ENCODE data around the gene KLHDC1.
A peak's percentile ranks its signal among the peaks of the same experiment; 100 is the strongest.
"Not testable (repeated sequence)": the region's sequence is repeated elsewhere in the genome, so short reads cannot be mapped to it uniquely, and the experiment has no call there.

The KLHDC1 gene

DNA sequence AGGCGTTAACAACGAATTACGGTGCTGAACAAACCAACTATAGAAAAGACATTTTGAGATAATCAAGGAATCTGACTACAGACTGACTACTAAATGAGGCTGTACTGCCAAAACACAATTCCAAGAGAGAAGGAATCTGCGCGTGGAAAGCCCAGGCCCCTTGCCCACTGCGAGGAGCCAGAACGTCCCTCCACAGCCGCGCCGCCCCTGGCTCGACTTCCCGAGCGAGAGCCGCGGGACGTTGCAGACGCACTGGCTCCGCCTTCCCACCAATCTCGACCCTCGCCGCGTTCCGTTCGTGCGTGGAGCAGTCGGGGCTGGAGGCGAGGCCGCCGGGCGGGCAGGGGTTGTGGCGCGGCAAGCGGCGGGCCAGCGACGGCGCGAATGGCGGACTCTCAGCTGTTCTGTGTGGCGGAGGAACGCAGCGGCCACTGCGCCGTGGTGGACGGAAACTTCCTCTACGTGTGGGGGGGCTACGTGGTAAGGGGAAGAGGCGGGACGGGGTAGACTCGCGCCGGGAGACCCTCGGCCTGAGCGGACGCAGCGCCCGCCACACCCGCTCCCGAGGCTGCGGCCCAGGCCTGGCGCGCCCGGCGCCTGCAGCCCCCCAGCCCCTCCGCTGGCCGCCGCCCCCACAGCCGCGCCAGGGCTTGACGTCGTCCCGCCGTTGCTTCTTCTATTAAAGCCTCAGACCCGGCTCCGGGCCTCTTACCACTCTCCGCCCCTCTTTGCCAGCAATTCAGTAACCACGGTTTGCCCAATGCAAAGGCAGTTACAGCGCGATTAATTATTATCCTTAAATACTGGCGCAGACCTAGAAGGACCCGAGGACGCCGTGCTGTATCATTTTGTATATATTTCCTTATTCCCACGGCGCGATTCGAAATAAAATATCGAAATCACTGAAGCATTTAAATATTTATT lies at the start of gene KLHDC1:
KLHDC1 (plus strand) TSS at position 310 of the 924 bp plus-strand sequence; CDS start at position 385, 75 bp downstream.
- peak; percentile 74 for DNase-seq

- DNase-seq: no peak
These were observed 39.4 kb upstream of the KLHDC1 start for GRCh38 chr14:49653508-49653907.

- no peak for DNase-seq
These were observed 38.4 kb upstream of the KLHDC1 start for GRCh38 chr14:49654511-49654910.

DNA sequence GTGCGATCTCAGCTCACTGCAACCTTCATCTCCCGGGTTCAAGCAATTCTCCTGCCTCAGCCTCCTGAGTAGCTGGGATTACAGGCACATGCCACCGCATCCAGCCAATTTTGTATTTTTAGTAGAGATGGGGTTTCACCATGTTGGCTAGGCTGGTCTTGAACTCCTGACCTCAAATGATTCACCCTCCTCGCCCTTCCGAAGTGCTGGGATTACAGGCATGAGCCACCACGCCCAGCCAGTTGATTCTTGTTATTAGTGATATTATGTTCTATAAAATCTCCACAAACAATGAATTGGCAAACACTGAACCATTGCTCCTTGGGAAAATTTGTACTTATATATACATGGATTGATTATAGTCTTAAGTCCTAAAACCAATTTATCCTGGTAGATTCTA lies 35.4 kb upstream of the KLHDC1 start:
- not testable (repeated sequence) for DNase-seq

- no peak for DNase-seq
These were observed 33.1 kb upstream of the KLHDC1 start for GRCh38 chr14:49659526-49660455.

DNA sequence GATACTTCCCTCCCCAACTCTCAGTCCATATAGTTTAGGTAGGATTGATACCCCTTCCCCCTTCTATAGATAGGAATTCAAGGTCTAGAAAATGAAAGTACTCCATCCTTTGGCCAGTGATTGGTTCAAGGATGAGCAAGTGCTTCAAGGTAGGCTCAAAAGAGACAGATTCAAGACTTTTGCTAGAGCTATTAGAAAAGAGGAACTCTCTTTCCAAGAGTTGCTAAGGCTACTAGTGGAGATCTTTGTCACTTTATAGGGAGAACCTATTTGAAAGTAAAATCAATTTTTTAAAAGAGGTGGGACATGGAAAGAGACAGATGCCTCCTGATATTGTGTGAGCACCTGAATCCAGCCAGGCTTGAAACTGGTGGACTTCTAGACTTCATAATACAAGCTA lies 22.4 kb upstream of the KLHDC1 start:
- no peak for DNase-seq

DNA sequence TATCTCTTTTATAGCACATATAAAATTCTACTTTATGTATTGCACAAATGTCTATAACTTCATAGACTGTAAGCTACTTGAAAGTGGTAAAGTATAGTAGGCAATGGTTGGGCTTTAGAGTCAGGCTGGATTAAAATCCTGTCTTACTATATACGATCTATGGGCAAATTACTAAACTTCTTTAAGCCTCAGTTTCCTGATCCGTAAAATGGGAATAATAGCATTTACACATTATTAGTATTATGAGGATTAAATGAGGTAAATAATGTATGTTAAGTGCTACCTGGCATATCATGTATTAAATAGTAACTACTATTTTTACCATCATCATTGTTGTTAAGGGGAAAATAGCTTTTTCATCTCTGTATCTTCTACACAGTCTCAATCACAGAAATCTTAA lies 19.3 kb upstream of the KLHDC1 start:
- DNase-seq: no peak

- no peak for DNase-seq
These were observed 15.3 kb upstream of the KLHDC1 start for GRCh38 chr14:49677643-49678042.

DNA sequence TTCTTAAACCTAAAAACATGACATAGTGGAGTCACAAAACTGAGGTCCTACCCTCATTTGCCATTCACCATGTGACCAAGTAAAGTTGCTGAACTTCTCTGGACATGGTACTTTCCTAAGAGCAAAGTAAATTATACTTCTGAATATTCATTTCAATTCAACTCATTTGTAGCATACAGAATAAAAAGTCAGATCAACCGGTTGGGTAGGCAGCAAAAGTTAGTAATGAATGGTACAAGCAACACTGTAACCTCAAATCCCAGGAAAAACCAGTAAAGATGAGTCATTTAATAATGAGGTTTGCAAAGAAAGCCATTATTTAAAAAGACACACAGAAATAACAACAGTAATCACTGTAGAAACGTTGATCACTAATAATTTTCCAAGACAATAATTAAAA lies 13.6 kb upstream of the KLHDC1 start:
- DNase-seq: peak; percentile 14

DNA sequence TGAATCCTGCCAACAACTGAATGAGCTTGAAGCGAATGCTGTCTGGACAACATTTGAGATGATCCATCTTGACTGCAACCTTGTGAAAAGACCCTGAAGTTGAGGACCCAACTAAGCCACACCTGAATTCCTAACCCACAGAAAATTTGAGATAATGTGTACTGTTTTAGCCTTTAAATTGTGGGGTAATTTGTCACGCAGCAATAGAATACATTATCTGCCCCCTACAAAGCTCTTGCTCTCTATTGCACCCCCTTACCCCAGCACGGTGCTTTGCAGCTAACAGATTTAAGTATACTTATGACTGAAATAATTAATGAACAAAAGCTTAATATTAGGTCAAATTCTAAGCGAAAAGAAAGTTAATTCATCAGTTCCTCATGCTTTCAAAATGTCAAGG lies 6.5 kb upstream of the KLHDC1 start:
- no peak for DNase-seq

DNA sequence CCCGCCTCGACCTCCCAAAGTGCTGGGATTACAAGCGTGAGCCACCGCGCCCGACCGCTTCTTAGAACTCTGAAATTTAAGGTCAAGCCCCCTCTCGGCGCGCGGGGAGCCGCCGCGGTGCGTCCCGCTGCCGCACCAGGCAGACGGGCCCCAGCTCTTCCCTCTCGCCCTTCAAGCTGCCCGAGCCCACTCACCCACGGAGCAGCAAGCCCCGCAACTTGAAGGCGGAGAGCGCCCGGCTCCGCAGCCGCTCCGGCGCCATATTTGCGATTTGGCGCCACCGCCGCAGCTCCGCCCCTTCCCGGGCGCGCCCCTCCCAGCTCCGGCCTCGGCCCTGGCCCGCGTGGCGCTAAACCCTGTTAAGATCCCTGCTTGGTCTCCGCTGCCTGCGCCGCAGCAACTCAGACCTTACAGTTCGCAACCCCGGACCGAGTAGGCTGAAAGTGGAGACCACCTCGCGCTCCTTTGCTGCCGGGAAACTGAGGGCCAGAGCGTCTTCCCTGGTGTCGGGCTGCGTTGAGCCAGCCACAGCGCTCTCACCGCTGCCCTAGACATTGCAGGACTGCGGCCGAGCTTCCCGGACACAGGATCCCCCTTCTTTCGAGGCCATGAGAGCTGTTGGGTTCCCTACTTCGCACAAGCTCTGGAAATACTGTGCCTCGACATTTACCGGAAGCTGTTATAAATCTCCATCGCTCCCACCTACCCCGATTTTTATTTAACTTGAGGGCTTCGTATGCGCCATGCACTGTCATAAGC lies 4.8 kb upstream of the KLHDC1 start, which contains the start of gene POLE2:
POLE2 (minus strand) TSS at position 273 of the 759 bp plus-strand sequence; CDS start at position 262, 11 bp downstream.
- peak; percentile 68 for DNase-seq

- no peak for DNase-seq
These were observed 4.3 kb upstream of the KLHDC1 start for GRCh38 chr14:49688701-49689030.

GRCh38 chr14:49691031-49691430 lies 1.9 kb upstream of the KLHDC1 start:
- no peak for DNase-seq

- DNase-seq: no peak
These were observed 645 bp upstream of the KLHDC1 start for GRCh38 chr14:49692193-49692757.

GRCh38 chr14:49693735-49694124 lies 810 bp downstream of the KLHDC1 start:
- DNase-seq: not testable (repeated sequence)

DNA sequence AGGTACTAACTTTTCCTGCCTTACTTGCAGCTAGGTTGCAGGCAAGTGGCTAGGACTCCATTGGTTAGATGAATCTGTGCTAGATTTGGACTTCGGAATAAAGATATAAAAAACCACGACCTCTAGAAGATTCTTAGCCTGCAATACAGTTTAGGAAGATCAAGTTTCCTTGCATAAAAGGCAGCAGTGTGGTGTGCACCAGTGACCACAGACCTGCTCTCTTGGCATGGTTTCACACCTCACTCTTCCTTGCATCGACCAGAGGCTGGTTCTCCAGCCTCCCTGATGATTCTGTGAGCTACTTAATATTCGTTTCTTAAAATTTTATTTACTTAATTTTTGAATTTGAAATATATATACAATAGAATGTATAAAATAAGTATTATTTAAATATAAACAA lies 9.8 kb downstream of the KLHDC1 start:
- no peak for DNase-seq

DNA sequence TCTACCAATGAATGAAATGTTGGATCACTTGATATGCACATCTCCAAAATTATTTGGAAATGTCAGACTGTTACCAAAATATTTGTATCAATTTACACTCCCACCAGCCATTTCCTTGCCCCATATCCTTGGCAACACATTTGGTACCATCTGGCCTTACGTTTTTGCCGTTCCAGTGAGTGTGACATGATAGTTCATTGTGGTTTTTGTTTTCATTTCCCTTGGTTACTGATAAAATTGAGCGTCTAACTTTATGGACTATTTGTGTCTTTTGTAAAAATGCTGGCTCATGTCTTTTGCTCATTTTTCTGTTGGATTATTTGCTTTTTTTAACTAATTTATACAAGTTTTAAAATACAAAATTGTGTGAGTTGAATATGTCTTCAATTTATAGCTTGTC lies 11.0 kb downstream of the KLHDC1 start:
- no peak for DNase-seq

GRCh38 chr14:49704471-49704870 lies 11.6 kb downstream of the KLHDC1 start:
- not testable (repeated sequence) for DNase-seq

DNA sequence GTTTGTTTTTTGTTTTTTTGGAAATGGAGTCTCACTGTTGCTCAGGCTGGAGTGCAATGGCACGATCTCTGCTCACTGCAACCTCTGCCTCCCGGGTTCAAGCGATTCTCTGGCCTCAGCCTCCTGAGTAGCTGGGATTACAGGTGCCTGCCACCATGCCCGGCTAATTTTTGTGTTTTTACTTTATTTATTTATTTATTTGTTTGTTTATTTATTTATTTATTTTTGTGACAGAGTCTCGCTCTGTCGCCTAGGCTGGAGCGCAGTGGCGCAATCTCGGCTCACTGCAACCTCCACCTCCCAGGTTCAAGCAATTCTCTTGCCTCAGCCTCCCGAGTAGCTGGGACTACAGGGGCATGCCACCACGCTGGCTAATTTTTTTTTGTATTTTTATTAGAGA lies 18.1 kb downstream of the KLHDC1 start:
- DNase-seq: not testable (repeated sequence)

DNA sequence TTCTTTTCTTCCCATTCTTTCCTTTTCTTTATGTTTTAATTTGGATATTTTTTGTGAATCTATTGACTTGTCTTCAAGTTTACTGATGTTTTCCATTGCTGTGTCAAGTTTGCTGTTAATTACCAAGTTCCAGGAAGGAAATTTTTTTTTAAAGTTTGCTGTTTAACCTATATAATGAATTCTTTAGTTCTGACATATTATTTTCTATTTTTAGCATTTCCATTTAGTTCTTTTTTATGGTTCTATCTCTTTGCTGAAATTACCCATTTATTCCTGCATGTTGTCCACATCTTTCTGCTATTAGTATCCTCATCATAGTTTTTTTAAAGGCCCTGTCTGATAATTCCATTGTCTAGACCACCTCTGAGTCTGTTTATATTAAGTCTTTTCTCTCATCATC lies 27.8 kb downstream of the KLHDC1 start:
- DNase-seq: no peak

DNA sequence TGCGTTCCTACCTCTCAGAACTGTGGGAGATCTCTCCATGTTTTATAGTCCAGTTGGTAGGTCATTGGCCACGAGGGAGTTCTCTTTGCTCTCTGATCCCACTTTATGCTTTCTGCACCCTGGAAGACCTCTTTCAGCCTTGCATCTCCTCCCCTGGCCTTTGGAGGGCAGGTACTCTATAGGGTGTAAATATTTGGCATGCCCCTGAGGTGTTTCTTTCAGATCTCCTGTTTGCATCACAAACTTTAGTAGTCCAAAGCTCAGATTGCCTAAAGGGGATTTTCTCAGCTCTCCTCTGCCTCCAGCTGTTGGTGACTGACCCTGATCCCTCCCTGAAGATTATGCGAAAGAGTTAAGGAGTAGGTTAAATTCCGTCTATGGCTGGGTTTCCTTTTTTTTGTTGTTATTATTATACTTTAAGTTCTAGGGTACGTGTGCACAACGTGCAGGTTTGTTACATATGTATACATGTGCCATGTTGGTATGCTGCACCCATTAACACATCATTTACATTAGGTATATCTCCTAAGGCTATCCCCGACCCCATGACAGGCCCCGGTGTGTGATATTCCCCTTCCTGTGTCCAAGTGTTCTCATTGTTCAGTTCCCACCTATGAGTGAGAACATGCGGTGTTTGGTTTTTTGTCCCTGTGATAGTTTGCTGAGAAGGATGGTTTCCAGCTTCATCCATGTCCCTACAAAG lies 29.0 kb downstream of the KLHDC1 start:
- DNase-seq: not testable (repeated sequence)

GRCh38 chr14:49727171-49727570 lies 34.3 kb downstream of the KLHDC1 start:
- DNase-seq: no peak

Data from fibroblast of upper back skin (primary cell).